Tibial artery (tissue), 4 donors: ENCODE data around the gene NAT9.

Experiments used
- DNase-seq, 2 donors: peaks; one replicate each; pipeline ENCODE4 v3.0.0-alpha.2; 2019
- H3K27ac ChIP-seq, 2 donors: fragments of 200-600 bp; sonication (generic) in 1 of 2; 1 replicate in 1 of 2; 2 replicates in 1 of 2; pipeline ENCODE4 v1.5.1; 2018 to 2019; ENCODE audit warnings: mild to moderate bottlenecking in 1 of 2
- H3K27me3 ChIP-seq, 2 donors: fragments of 200-600 bp; sonication (generic) in 1 of 2; one replicate each; pipeline versions ENCODE4 v1.5.1 to v1.6.0; 2016 to 2019
- H3K36me3 ChIP-seq, 3 donors: fragments of 200-600 bp; sonication (generic) in 2 of 3; one replicate each; pipeline ENCODE4 v1.5.1; 2016 to 2019; ENCODE audit warnings: mild to moderate bottlenecking in 2 of 3
- H3K4me1 ChIP-seq, 4 donors: fragments of 200-600 bp; sonication (generic) in 2 of 4; 1 replicate in 3 of 4; 2 replicates in 1 of 4; pipeline ENCODE4 v1.5.1; 2016 to 2019
- H3K4me3 ChIP-seq, 2 donors: fragments of 200-600 bp; sonication (generic) in 1 of 2; 1 replicate in 1 of 2; 2 replicates in 1 of 2; pipeline ENCODE4 v1.5.1; 2018 to 2019; ENCODE audit warnings: mild to moderate bottlenecking in 2 of 2
- H3K9me3 ChIP-seq, 3 donors: fragments of 200-600 bp; sonication (generic) in 1 of 3; one replicate each; pipeline ENCODE4 v1.5.1; 2016 to 2019
- intact Hi-C: fragments of 100-400 bp; cut with DNase I; formaldehyde crosslinking; loops from one replicate; pipeline ENCODE4 v1.15.0; 2023; ENCODE audit warnings: low total_unique reads
- TF ChIP-seq, protein P1 (sequence below), 2 experiments: fragments of 200-600 bp in 1 of 2; fragments of 450-650 bp in 1 of 2; IDR thresholded peaks; one replicate each; pipeline ENCODE4 v1.5.1; 2017 to 2019; ENCODE audit warnings: antibody characterized with exemption in 2 of 2, mild to moderate bottlenecking in 1 of 2, moderate library complexity in 1 of 2

The NAT9 gene

GRCh38 chr17:74776044-74776962 is at the start of gene NAT9:
NAT9 (minus strand) TSS chr17:74776345; CDS start chr17:74775698, 647 bp downstream.
- no peaks in the 10 kb centered on the region for H3K27me3 ChIP-seq
- peaks cover 0 to 32% (median 23%) of the 10 kb centered on the region in 4 donors for H3K4me1 ChIP-seq
- peaks cover 19 to 46% (median 21%) of the 10 kb centered on the region in 3 donors for H3K36me3 ChIP-seq
- DNase-seq, result peak; percentile 97 to 98
- no peaks in the 10 kb centered on the region for H3K9me3 ChIP-seq
- peak within 1 kb of the TSS; percentile 76 to 80 for H3K27ac ChIP-seq
- intact Hi-C loops, result loop anchor here (2.0 to 10.0 kb wide), 2 partner anchors 28 to 572 kb away; partner anchors contain the start of genes NHERF1 and RPL38
- H3K4me3 ChIP-seq, result peak within 1 kb of the TSS; percentile 74 to 78
- TF ChIP-seq, protein P1, sequence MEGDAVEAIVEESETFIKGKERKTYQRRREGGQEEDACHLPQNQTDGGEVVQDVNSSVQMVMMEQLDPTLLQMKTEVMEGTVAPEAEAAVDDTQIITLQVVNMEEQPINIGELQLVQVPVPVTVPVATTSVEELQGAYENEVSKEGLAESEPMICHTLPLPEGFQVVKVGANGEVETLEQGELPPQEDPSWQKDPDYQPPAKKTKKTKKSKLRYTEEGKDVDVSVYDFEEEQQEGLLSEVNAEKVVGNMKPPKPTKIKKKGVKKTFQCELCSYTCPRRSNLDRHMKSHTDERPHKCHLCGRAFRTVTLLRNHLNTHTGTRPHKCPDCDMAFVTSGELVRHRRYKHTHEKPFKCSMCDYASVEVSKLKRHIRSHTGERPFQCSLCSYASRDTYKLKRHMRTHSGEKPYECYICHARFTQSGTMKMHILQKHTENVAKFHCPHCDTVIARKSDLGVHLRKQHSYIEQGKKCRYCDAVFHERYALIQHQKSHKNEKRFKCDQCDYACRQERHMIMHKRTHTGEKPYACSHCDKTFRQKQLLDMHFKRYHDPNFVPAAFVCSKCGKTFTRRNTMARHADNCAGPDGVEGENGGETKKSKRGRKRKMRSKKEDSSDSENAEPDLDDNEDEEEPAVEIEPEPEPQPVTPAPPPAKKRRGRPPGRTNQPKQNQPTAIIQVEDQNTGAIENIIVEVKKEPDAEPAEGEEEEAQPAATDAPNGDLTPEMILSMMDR (IDR thresholded peaks at IDR 0.05), result peak in 1 of 2 experiments; percentile 32

- Histone ChIP-seq H3K9me3 (no peaks in the 10 kb centered on the region), H3K4me1 (no peaks in the 10 kb centered on the region), H3K4me3 (no peak overlapping the region), H3K36me3 (peaks cover 4 to 84% (median 9%) of the 10 kb centered on the region in 3 donors), H3K27me3 (no peaks in the 10 kb centered on the region), H3K27ac (no peak overlapping the region)
- DNase-seq, result no peak
- TF ChIP-seq, protein P1 (IDR thresholded peaks at IDR 0.05), result no peak
- intact Hi-C loops, result no loop called here
These were observed 48.9 kb upstream of the NAT9 start for GRCh38 chr17:74824961-74825627.

GRCh38 chr17:74822939-74823367 is 46.8 kb upstream of the NAT9 start:
- Histone ChIP-seq H3K27me3 (no peaks in the 10 kb centered on the region), H3K4me1 (no peaks in the 10 kb centered on the region), H3K36me3 (peaks cover 7 to 86% (median 17%) of the 10 kb centered on the region in 3 donors), H3K27ac (no peak overlapping the region), H3K4me3 (no peak overlapping the region), H3K9me3 (no peaks in the 10 kb centered on the region)
- intact Hi-C loops, result no loop called here
- peak in 1 of 2 donors; percentile 50 for DNase-seq
- TF ChIP-seq, protein P1 (IDR thresholded peaks at IDR 0.05), result no peak

DNA sequence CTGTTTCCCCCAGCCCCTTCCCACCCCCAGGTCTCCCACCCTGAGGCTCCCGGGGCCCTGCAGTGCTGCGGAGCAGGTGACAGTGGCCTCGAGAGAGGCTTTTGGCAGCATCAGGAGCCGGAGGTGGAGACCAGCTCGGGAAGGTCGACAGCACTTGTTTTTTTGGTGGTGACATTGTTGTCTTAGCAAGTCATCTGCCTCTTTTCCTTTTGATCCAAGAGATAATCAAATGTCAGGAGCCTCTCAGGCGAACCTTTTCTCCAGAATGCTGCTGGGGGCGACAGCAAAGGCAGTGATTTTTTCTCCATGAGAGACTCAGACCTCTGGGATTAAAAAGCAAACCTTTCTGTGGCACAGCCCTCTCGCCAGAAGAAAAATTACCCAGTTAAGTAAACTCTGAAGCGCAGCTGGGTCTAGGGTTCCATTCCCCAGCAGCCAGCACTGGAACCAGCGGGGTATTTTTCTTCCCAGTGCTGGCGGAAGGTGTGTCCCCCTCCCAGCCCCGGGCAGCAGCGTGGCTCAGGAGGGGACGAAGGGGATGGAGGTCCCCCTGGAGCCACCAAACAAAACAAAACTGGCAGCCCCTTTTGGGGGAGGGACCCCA is 46.3 kb upstream of the NAT9 start:
- no peaks in the 10 kb centered on the region for H3K9me3 ChIP-seq
- no peak overlapping the region for H3K4me3 ChIP-seq
- no peaks in the 10 kb centered on the region for H3K4me1 ChIP-seq
- DNase-seq, result no peak
- H3K36me3 ChIP-seq, result peaks cover 7 to 84% (median 17%) of the 10 kb centered on the region in 3 donors
- intact Hi-C loops, result no loop called here
- TF ChIP-seq, protein P1 (IDR thresholded peaks at IDR 0.05), result no peak
- no peaks in the 10 kb centered on the region for H3K27me3 ChIP-seq
- no peak overlapping the region for H3K27ac ChIP-seq

DNA sequence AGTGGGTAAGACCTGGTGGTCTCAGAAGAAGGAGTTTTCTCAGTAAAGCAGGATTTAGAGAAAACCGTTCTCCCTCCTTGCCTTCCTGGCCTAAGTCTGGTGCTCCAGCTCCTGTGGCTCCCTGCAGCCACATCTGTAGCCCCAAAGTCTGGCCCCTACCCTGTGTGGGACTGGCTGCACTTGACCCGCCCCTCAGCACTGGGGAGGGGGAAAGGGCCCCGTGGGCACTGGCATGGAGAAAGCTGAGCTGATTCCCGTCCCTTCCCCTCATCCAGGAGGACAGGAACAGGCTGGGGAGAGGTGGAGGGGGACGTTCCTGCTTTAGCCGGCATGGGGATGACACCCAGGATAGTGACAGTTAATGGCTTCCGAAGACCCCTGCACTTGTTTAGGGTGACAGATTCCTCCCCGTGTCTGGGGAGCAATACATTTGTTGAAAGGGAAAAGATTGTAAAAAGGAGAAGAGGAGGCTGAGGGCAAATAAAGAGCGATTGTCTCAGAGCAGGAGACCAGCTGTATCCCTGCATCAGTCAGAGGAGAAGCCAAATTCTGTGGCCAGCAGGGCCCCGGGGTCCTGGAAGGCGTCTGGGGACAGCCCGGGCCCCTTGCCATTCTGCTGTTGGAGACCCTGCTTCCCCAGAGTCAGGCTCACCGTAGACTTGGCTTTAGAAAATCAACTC is 45.6 kb upstream of the NAT9 start:
- peaks cover 7 to 81% (median 17%) of the 10 kb centered on the region in 3 donors for H3K36me3 ChIP-seq
- intact Hi-C loops, result no loop called here
- no peaks in the 10 kb centered on the region for H3K9me3 ChIP-seq
- H3K27me3 ChIP-seq, result no peaks in the 10 kb centered on the region
- H3K27ac ChIP-seq, result no peak overlapping the region
- no peaks in the 10 kb centered on the region for H3K4me1 ChIP-seq
- H3K4me3 ChIP-seq, result no peak overlapping the region
- TF ChIP-seq, protein P1 (IDR thresholded peaks at IDR 0.05), result no peak
- no peak for DNase-seq
